Activated CD8-positive, alpha-beta T cell treated with anti-CD3 and anti-CD28 coated beads for 36 hours (primary cell): Measurements from ENCODE around the gene SEH1L. TPM values are rescaled to one million over a fixed set of nuclear protein-coding genes. Genes with fewer than 3 reads are reported as not detected.
A peak's percentile ranks its signal among the peaks of the same experiment; 100 is the strongest.

Experiments
- ATAC-seq: fragments of 200-7000 bp; cut with Tn5 transposase; one replicate; pipeline ENCODE4 v1.10.0; 2021; ENCODE audit warnings: mild to moderate bottlenecking, moderate library complexity
- CTCF ChIA-PET: fragments of 350-600 bp; sonication (Branson Sonifier 250); formaldehyde crosslinking; loops from one replicate; lab custom pipeline; 2021; ENCODE audit warnings: antibody characterized with exemption; lab: Charles Lee
- POLR2A ChIA-PET: fragments of 350-600 bp; sonication (Branson Sonifier 250); formaldehyde crosslinking; loops from one replicate; lab custom pipeline; 2021; ENCODE audit warnings: antibody characterized with exemption; lab: Charles Lee
- DNase-seq: peaks from one replicate; pipeline ENCODE4 v3.0.0-alpha.2; 2020
- H3K27ac Mint-ChIP-seq: one replicate; pipeline ENCODE4 v1.8.0; 2021; ENCODE audit warnings: mild to moderate bottlenecking, mixed read lengths
- H3K27me3 Mint-ChIP-seq: one replicate; pipeline ENCODE4 v1.8.0; 2021; ENCODE audit warnings: mixed read lengths
- H3K36me3 Mint-ChIP-seq: one replicate; pipeline ENCODE4 v1.8.0; 2021; ENCODE audit warnings: low read depth, mixed read lengths
- H3K4me1 Mint-ChIP-seq: one replicate; pipeline ENCODE4 v1.8.0; 2021; ENCODE audit warnings: low read depth, mixed read lengths
- H3K4me3 Mint-ChIP-seq: one replicate; pipeline ENCODE4 v1.8.0; 2021; ENCODE audit warnings: mild to moderate bottlenecking, moderate library complexity, mixed read lengths
- H3K9me3 Mint-ChIP-seq: one replicate; pipeline ENCODE4 v1.8.0; 2021; ENCODE audit warnings: mixed read lengths
- CTCF ChIP-seq: fragments of 200-600 bp; IDR thresholded peaks from one replicate; pipeline ENCODE4 v1.8.0; 2022; ENCODE audit warnings: antibody characterized with exemption, mild to moderate bottlenecking
- intact Hi-C: fragments of 100-400 bp; cut with micrococcal nuclease; formaldehyde crosslinking; loops from one replicate; pipeline ENCODE4 v1.10.0; 2022
- total RNA-seq, 2 experiments: library from RNA; stranded (reverse); gene quantifications; one replicate each; pipeline ENCODE4 v1.2.3, GENCODE V29; 2021

Gene SEH1L
- total RNA-seq, 2 experiments from 2014 or later: 105 to 110 TPM

GRCh38 chr18:12907258-12907925 is 40.4 kb upstream of the SEH1L start:
- Mint-ChIP-seq H3K27ac (no peak overlapping the region), H3K27me3 (no peaks in the 10 kb centered on the region), H3K36me3 (peaks cover 2% of the 10 kb centered on the region), H3K4me1 (peaks cover 12% of the 10 kb centered on the region), H3K9me3 (no peaks in the 10 kb centered on the region), H3K4me3 (no peak overlapping the region)
- TF ChIP-seq CTCF: no peak
- no peak for ATAC-seq
- ChIA-PET POLR2A (interaction anchor here (1.1 to 1.3 kb wide), 2 partner anchors 23 to 29 kb away, joined by 3 read pairs; partner anchors contain the start of gene PTPN2), CTCF (interaction anchor here (1.0 to 1.8 kb wide), 4 partner anchors 11 to 17 kb away, joined by 3 to 11 read pairs (median 4); no protein-coding TSS in a partner anchor)
- intact Hi-C loops: no loop called here
- no peak for DNase-seq

GRCh38 chr18:12908706-12909105 is 39.1 kb upstream of the SEH1L start:
- ChIA-PET POLR2A (interaction anchor here (0.5 to 0.9 kb wide), 2 partner anchors 16 to 117 kb away, joined by 3 read pairs; no protein-coding TSS in a partner anchor), CTCF (interaction anchor here (1.8 kb wide), 1 partner anchor 18 kb away, joined by 3 read pairs; no protein-coding TSS in a partner anchor)
- H3K27me3 Mint-ChIP-seq: no peaks in the 10 kb centered on the region
- H3K27ac Mint-ChIP-seq: no peak overlapping the region
- ATAC-seq (no peak), DNase-seq (no peak)
- intact Hi-C loops: no loop called here
- peaks cover 12% of the 10 kb centered on the region for H3K4me1 Mint-ChIP-seq
- peaks cover 10% of the 10 kb centered on the region for H3K9me3 Mint-ChIP-seq
- TF ChIP-seq CTCF: no peak
- no peak overlapping the region for H3K4me3 Mint-ChIP-seq
- peaks cover 12% of the 10 kb centered on the region for H3K36me3 Mint-ChIP-seq

GRCh38 chr18:12911025-12911928 is 36.5 kb upstream of the SEH1L start:
- ChIA-PET CTCF (interaction anchor here (0.8 to 2.4 kb wide), 5 partner anchors 10 to 192 kb away, joined by 3 to 13 read pairs (median 3); no protein-coding TSS in a partner anchor), POLR2A (interaction anchor here (0.7 to 1.9 kb wide), 2 partner anchors 10 to 26 kb away, joined by 3 to 12 read pairs; no protein-coding TSS in a partner anchor)
- no peaks in the 10 kb centered on the region for H3K27me3 Mint-ChIP-seq
- peak overlapping the region; percentile 57 for H3K27ac Mint-ChIP-seq
- H3K4me1 Mint-ChIP-seq: peaks cover 8% of the 10 kb centered on the region
- peaks cover 13% of the 10 kb centered on the region for H3K9me3 Mint-ChIP-seq
- TF ChIP-seq CTCF: no peak
- DNase-seq (peak; percentile 78), ATAC-seq (peak; percentile 94)
- peak overlapping the region; percentile 32 for H3K4me3 Mint-ChIP-seq
- H3K36me3 Mint-ChIP-seq: peaks cover 14% of the 10 kb centered on the region
- intact Hi-C loops: no loop called here

- Mint-ChIP-seq H3K27ac (no peak overlapping the region), H3K36me3 (peaks cover 14% of the 10 kb centered on the region), H3K27me3 (no peaks in the 10 kb centered on the region), H3K4me1 (peaks cover 8% of the 10 kb centered on the region), H3K9me3 (peaks cover 13% of the 10 kb centered on the region), H3K4me3 (no peak overlapping the region)
- ChIA-PET CTCF (interaction anchor here (1.0 to 2.4 kb wide), 3 partner anchors 22 to 193 kb away, joined by 3 to 13 read pairs (median 4); no protein-coding TSS in a partner anchor), POLR2A (interaction anchor here (0.8 to 1.9 kb wide), 2 partner anchors 9 to 10 kb away, joined by 3 to 12 read pairs; no protein-coding TSS in a partner anchor)
- DNase-seq: no peak
- TF ChIP-seq CTCF: no peak
- intact Hi-C loops: no loop called here
- no peak for ATAC-seq
These were observed 35.7 kb upstream of the SEH1L start for GRCh38 chr18:12911929-12912703.
